Caco-2 (cell line): ENCODE results near the gene MAP3K9. TPM values are rescaled to one million over a fixed set of nuclear protein-coding genes. Genes with fewer than 3 reads are reported as not detected.

ENCODE experiments used
- BruUV-seq: library from RNA; stranded (reverse); fragments of 400-500 nt; replicated peaks from 2 replicates; lab custom pipeline; 2021; lab: Mats Ljungman, UMichigan
- CTCF ChIA-PET: fragments of 300-600 bp; sonication (Branson Sonifier 250); formaldehyde crosslinking; loops from one replicate; lab custom pipeline; 2022; ENCODE audit warnings: antibody characterized with exemption; lab: Charles Lee
- POLR2A ChIA-PET: fragments of 300-600 bp; sonication (Branson Sonifier 250); formaldehyde crosslinking; loops from one replicate; lab custom pipeline; 2022; ENCODE audit warnings: antibody characterized with exemption; lab: Charles Lee
- DNase-seq, 2 experiments: peaks; one replicate each; pipeline versions ENCODE4 v3.0.0 to v3.0.0-alpha.2; 2020 to 2022
- H3K27me3 ChIP-seq: replicated peaks from 2 replicates; pipeline ENCODE4 v1.6.0; 2011; ENCODE audit warnings: low read length; ENCODE audit not compliant: control insufficient read depth, insufficient read depth
- H3K36me3 ChIP-seq: 2 replicates; pipeline ENCODE4 v1.5.1; 2011; ENCODE audit warnings: low read length; ENCODE audit not compliant: control insufficient read depth, insufficient read depth
- H3K4me1 ChIP-seq: fragments of 250-450 bp; sonication (Bioruptor Pico); 2 replicates; pipeline ENCODE4 v1.5.1; 2020; ENCODE audit warnings: mild to moderate bottlenecking
- H3K4me3 ChIP-seq: 2 replicates; pipeline ENCODE4 v1.5.1; 2011; ENCODE audit warnings: low read depth, mild to moderate bottlenecking, control low read depth, low read length
- H3K9me3 ChIP-seq: fragments of 250-450 bp; sonication (Bioruptor Pico); 2 replicates; pipeline ENCODE4 v1.5.1; 2020; ENCODE audit warnings: mild to moderate bottlenecking, moderate library complexity
- H3K27ac Mint-ChIP-seq: one replicate; pipeline ENCODE4 v1.8.0; 2022; ENCODE audit warnings: mixed read lengths; ENCODE audit not compliant: unreplicated experiment
- H3K27me3 Mint-ChIP-seq: one replicate; pipeline ENCODE4 v1.8.0; 2022; ENCODE audit warnings: mixed read lengths; ENCODE audit not compliant: insufficient read depth, unreplicated experiment
- H3K36me3 Mint-ChIP-seq: one replicate; pipeline ENCODE4 v1.8.0; 2022; ENCODE audit warnings: mild to moderate bottlenecking, mixed read lengths; ENCODE audit not compliant: insufficient read depth, unreplicated experiment
- H3K4me1 Mint-ChIP-seq: one replicate; pipeline ENCODE4 v1.8.0; 2022; ENCODE audit warnings: low read depth, mixed read lengths; ENCODE audit not compliant: unreplicated experiment
- H3K4me3 Mint-ChIP-seq: one replicate; pipeline ENCODE4 v1.8.0; 2022; ENCODE audit warnings: mild to moderate bottlenecking, moderate library complexity, mixed read lengths; ENCODE audit not compliant: unreplicated experiment
- H3K9me3 Mint-ChIP-seq: one replicate; pipeline ENCODE4 v1.8.0; 2022; ENCODE audit warnings: mixed read lengths; ENCODE audit not compliant: unreplicated experiment
- intact Hi-C: fragments of 100-400 bp; cut with micrococcal nuclease; formaldehyde crosslinking; loops from one replicate; pipeline ENCODE4 v1.10.0; 2022; ENCODE audit not compliant: unreplicated experiment
- total RNA-seq: library from RNA; stranded (reverse); gene quantifications from 2 replicates; pipeline ENCODE4 v1.2.3, GENCODE V29; 2022
- TF ChIP-seq, protein P1 (sequence below), 2 experiments: fragments of 200-600 bp in 1 of 2; IDR thresholded peaks; 1 replicate in 1 of 2; 2 replicates in 1 of 2; pipeline versions ENCODE4 v1.5.1 to v1.8.0; 2011 to 2022; ENCODE audit warnings: antibody characterized with exemption in 1 of 2, control low read depth in 1 of 2, inconsistent platforms in 1 of 2, low read depth in 1 of 2, low read length in 1 of 2, mild to moderate bottlenecking in 1 of 2, moderate library complexity in 1 of 2; ENCODE audit not compliant: insufficient read depth in 1 of 2, severe bottlenecking in 1 of 2, unreplicated experiment in 1 of 2

MAP3K9 gene
- total RNA-seq, 1 experiment from 2014 or later: 19.5 TPM

- peak overlapping the region; percentile 96 for H3K4me3 ChIP-seq
- Mint-ChIP-seq H3K4me1 (peaks cover 6% of the 10 kb centered on the region), H3K27ac (peak overlapping the region; percentile 93), H3K36me3 (peaks cover 13% of the 10 kb centered on the region), H3K4me3 (no peak overlapping the region), H3K27me3 (no peaks in the 10 kb centered on the region), H3K9me3 (no peaks in the 10 kb centered on the region)
- CTCF ChIA-PET: interaction anchor here (0.6 to 1.2 kb wide), 4 partner anchors 10 to 99 kb away, joined by 3 to 4 read pairs (median 3); partner anchors contain the start of gene PCNX1
- no peaks in the 10 kb centered on the region for H3K27me3 ChIP-seq
- H3K4me1 ChIP-seq: peaks cover 27% of the 10 kb centered on the region
- POLR2A ChIA-PET: no interaction called here
- BruUV-seq: no TSS peak
- no peaks in the 10 kb centered on the region; the same call in 1 of the 2 replicates for H3K36me3 ChIP-seq
- TF ChIP-seq, protein P1, sequence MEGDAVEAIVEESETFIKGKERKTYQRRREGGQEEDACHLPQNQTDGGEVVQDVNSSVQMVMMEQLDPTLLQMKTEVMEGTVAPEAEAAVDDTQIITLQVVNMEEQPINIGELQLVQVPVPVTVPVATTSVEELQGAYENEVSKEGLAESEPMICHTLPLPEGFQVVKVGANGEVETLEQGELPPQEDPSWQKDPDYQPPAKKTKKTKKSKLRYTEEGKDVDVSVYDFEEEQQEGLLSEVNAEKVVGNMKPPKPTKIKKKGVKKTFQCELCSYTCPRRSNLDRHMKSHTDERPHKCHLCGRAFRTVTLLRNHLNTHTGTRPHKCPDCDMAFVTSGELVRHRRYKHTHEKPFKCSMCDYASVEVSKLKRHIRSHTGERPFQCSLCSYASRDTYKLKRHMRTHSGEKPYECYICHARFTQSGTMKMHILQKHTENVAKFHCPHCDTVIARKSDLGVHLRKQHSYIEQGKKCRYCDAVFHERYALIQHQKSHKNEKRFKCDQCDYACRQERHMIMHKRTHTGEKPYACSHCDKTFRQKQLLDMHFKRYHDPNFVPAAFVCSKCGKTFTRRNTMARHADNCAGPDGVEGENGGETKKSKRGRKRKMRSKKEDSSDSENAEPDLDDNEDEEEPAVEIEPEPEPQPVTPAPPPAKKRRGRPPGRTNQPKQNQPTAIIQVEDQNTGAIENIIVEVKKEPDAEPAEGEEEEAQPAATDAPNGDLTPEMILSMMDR (IDR thresholded peaks at IDR 0.05; ENCODE audit: insufficient read depth in 1 of 2, low read depth in 1 of 2, low read length in 1 of 2, severe bottlenecking in 1 of 2, unreplicated experiment in 1 of 2): no peak
- peak; percentile 63 to 72 for DNase-seq
- H3K9me3 ChIP-seq: no peaks in the 10 kb centered on the region
- intact Hi-C loops: loop anchor here (2.0 to 5.0 kb wide), 3 partner anchors 91 to 185 kb away; partner anchors contain the start of gene TTC9
These were observed 1.4 kb downstream of the MAP3K9 start for GRCh38 chr14:70807898-70808415.

DNA sequence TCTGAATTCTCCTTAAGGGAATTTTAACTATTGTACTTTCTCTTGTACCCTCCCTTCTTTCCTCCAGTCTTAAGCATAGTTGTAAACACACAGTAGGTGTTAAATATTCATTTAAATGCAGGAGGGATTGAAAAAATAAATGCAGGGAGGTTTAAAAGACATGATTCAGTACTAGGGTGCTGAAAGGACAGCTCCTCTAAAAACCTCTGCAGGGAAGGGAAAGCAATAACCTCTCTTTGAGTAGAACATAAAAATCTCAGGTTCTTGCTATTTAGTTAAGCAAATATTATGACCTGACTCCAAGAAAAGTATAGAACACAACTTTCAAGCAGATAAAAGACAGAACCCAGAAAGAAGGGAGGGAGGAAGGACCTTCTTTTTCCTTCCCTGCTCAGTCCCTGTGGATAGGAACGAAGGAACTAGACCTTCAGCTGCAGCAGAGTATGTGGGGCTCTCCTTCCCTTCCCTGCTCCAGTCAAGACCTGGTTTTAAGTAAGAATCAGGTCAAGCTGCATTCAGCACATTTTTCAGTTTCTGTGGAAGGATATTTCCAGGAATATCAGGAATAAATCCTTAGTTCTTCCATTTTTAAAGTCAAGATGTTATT, 4.7 kb downstream of the MAP3K9 start:
- Histone ChIP-seq H3K4me3 (no peak overlapping the region), H3K4me1 (peaks cover 19% of the 10 kb centered on the region), H3K27me3 (no peaks in the 10 kb centered on the region), H3K36me3 (no peaks in the 10 kb centered on the region), H3K9me3 (no peaks in the 10 kb centered on the region)
- no peaks in the 10 kb centered on the region for H3K27me3 Mint-ChIP-seq
- intact Hi-C loops: loop anchor here (5.0 kb wide), 1 partner anchor 162 kb away; the partner anchor contains the start of gene TTC9
- H3K9me3 Mint-ChIP-seq: no peaks in the 10 kb centered on the region
- ChIA-PET POLR2A (interaction anchor here (0.7 kb wide), 1 partner anchor 164 kb away, joined by 3 read pairs; no protein-coding TSS in a partner anchor), CTCF (no interaction called here)
- H3K36me3 Mint-ChIP-seq: peaks cover 29% of the 10 kb centered on the region
- TF ChIP-seq, protein P1 (IDR thresholded peaks at IDR 0.05; ENCODE audit: insufficient read depth in 1 of 2, low read depth in 1 of 2, low read length in 1 of 2, severe bottlenecking in 1 of 2, unreplicated experiment in 1 of 2): no peak
- no peak overlapping the region for H3K27ac Mint-ChIP-seq
- DNase-seq: no peak
- no peak overlapping the region for H3K4me3 Mint-ChIP-seq
- no TSS peak for BruUV-seq
- peaks cover 22% of the 10 kb centered on the region for H3K4me1 Mint-ChIP-seq

- no peaks in the 10 kb centered on the region for H3K9me3 Mint-ChIP-seq
- Histone ChIP-seq H3K9me3 (no peaks in the 10 kb centered on the region), H3K4me3 (no peak overlapping the region), H3K4me1 (peaks cover 19% of the 10 kb centered on the region), H3K27me3 (no peaks in the 10 kb centered on the region), H3K36me3 (no peaks in the 10 kb centered on the region)
- TF ChIP-seq, protein P1 (IDR thresholded peaks at IDR 0.05; ENCODE audit: insufficient read depth in 1 of 2, low read depth in 1 of 2, low read length in 1 of 2, severe bottlenecking in 1 of 2, unreplicated experiment in 1 of 2): no peak
- peaks cover 22% of the 10 kb centered on the region for H3K4me1 Mint-ChIP-seq
- ChIA-PET POLR2A (interaction anchor here (0.7 kb wide), 1 partner anchor 163 kb away, joined by 3 read pairs; no protein-coding TSS in a partner anchor), CTCF (no interaction called here)
- intact Hi-C loops: no loop called here
- H3K27me3 Mint-ChIP-seq: no peaks in the 10 kb centered on the region
- H3K36me3 Mint-ChIP-seq: peaks cover 27% of the 10 kb centered on the region
- BruUV-seq: no TSS peak
- no peak overlapping the region for H3K27ac Mint-ChIP-seq
- H3K4me3 Mint-ChIP-seq: no peak overlapping the region
- no peak for DNase-seq
These were observed 5.7 kb downstream of the MAP3K9 start for GRCh38 chr14:70803321-70804310.
